WI38 (cell line): Measurements from ENCODE around the gene NRSN2.

Source experiments
- H3K4me3 ChIP-seq: 2 replicates; pipeline ENCODE4 v1.5.1; 2011; ENCODE audit warnings: low read depth, mild to moderate bottlenecking, control low read depth, low read length
- CTCF ChIP-seq: IDR thresholded peaks from 2 replicates; pipeline ENCODE4 v1.5.1; 2012; ENCODE audit warnings: low read depth, mild to moderate bottlenecking, control low read depth, low read length

NRSN2 gene

DNA sequence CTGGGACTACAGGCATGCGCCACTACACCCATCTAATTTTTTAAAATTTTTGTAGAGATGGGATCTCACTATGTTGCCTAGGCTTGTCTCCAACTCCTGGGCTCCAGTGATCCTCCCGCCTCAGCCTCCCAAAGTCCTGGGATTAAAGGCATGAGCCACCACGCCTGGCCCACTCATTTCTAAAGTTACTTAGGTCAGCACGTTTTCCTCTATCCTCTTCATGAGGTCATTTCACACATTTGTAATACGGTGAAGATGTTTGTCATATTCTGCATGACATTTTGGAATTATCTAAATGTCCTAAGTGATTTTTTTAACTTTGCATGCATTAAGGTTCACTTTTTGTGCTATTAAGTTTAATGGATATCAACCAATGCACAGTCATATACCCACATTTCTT lies 33.5 kb upstream of the NRSN2 start:
- H3K4me3 ChIP-seq: no peak overlapping the region
- no peak for TF ChIP-seq CTCF

- TF ChIP-seq CTCF: no peak
- no peak overlapping the region for H3K4me3 ChIP-seq
These were observed 33.0 kb upstream of the NRSN2 start for GRCh38 chr20:313948-314347.

DNA sequence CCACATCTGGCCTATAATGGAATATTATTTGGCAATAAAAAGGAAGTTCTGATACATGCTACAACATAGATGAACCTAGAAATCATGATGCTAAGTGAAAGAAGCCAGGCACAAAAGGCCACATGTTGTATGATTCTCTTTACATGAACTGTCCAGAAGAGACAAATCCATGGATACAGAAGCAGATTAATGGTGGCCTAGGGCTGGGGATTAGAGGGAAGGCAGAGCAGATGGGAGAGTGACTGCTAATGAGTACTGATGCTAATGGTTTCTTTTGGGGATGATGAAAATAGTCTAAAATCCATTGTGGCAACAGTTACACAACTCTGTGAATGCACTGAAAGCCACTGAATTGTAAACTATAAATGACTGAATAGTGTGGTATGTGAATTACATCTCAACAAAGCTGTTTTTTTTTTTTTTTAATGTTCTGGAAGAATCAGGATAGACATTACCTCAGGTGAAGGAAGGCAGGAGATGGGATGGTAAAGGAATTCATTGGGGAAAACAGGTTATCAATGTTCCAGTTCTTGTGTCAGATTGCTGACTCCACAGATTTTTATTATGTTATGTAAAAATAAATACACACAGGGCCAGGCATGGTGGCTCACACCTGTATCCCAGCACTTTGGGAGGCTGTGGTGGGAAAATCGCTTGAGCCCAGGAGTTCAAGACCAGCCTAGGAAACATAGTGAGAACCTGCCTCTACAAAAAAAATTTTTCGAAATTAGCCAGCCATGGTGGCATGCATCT lies 30.4 kb upstream of the NRSN2 start:
- no peak overlapping the region for H3K4me3 ChIP-seq
- no peak for TF ChIP-seq CTCF

DNA sequence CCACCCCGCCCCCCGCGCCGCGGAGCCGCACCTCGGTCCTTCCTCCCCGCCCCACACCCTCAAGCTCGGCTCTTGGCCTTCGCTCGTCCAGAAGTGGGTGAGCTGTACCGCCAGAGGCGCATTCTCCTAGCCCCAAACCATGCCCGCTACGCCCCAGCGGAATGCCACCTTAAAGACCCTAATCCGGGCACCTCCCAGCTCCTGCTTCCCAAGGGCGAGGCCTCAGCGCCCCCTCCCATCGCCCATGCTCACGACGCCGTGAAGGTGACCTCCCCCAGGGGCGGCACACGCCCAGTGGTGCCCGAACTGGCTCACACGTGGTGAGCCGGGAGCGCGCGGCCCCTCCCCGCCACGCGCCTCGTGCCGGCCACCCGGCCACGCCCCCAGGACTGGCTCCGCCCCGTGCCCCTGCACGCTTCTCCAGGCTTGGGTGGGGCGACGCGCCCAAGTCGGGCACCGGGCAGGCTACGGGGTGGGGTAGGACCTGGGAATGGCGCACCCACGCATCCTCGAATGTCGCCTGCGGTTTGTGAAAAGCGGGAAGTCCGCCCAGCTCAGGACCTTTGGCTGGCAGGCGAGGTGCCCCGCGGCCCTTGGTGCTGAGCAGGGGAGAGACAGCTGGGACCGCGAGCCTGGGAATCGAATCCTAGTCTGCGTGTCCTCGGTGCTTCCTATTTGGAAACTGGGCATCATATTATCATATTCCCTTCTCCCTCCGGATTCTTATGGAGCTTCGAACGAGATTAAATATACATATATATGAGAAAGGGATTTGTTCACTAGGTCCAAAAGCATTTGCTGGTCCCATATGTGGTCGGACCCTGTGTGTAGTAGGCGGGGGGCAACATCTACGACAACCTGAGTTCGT lies 22.5 kb upstream of the NRSN2 start:
- H3K4me3 ChIP-seq: peak overlapping the region; percentile 81
- no peak for TF ChIP-seq CTCF

DNA sequence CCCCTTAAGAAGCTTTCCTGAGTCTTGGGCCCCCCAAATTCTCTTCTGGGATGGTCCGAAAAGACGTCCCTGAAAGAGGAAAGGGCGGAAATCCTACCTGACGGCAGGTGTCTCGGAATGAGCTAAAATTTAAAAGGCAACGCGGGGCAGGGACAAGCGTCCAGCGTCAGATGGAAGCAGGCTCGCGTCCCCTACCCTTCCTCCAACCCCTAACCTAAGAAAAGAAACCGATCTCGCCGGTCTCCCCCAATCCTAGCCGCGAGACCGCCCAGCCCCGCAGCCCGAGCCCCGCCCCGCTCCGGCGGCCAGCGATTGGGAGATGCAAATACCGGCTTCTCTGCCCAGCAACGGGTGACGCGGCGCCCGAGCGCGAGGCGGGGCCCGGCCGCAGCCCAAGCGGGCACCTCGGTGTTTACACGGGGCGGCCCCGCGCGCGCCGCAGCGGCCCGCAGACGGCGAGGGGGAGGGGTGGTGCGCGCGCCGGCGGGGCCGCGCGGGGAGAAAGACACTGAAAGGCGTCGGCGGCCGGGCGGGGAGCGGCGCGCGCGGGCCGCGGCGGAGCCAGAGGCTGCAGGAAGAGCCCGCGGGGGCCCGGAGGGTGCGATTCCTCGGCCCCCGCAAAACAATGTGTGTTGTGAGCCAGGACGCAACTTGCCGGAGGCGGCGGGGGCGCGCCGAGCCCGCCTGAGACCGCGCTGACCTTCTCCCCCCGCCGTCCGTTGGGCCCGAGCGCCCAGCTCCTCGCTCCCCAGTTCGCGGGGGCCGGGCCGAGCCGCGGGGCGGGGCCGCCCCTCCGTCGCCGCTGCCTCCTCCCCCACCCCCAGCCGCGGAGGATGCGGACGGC lies 21.6 kb upstream of the NRSN2 start, which contains the start of gene SOX12:
TSS of gene SOX12 (plus strand) at position 508 of the 844 bp plus-strand sequence. CDS start 373 bp downstream, outside the sequence.
- TF ChIP-seq CTCF: no peak
- H3K4me3 ChIP-seq: peak within 1 kb of the TSS; percentile 83

- H3K4me3 ChIP-seq: peak overlapping the region; percentile 83
- no peak for TF ChIP-seq CTCF
These were observed 20.8 kb upstream of the NRSN2 start for GRCh38 chr20:325889-326644.
